IMR-90 (cell line): ENCODE measurements around the gene UNC5B. TPM values are rescaled to one million over a fixed set of nuclear protein-coding genes. Genes with fewer than 3 reads are reported as not detected.
"Not testable (repeated sequence)": the region's sequence is repeated elsewhere in the genome, so short reads cannot be mapped to it uniquely, and the experiment has no call there.

Source experiments
- ATAC-seq: fragments of 200-7000 bp; cut with Tn5 transposase; 2 replicates; pipeline ENCODE4 v1.9.1; 2020; ENCODE audit warnings: low read depth, mild to moderate bottlenecking, moderate library complexity
- BruUV-seq: library from RNA; stranded (reverse); fragments of 400-500 nt; replicated peaks from 2 replicates; lab custom pipeline; 2021; lab: Mats Ljungman, UMichigan
- CTCF ChIA-PET: fragments of 300-600 bp; formaldehyde crosslinking; extraction: SDS; loops from one replicate; lab custom pipeline; 2021; ENCODE audit warnings: antibody characterized with exemption; lab: Yijun Ruan, JAX
- POLR2A ChIA-PET: fragments of 300-600 bp; sonication (Branson Sonifier 250); formaldehyde crosslinking; loops from one replicate; lab custom pipeline; 2022; ENCODE audit warnings: antibody characterized with exemption; ENCODE audit not compliant: unreplicated experiment; lab: Charles Lee
- DNase-seq: peaks from one replicate; pipeline ENCODE4 v3.0.0; 2013
- H2AFZ ChIP-seq: replicated peaks from 2 replicates; pipeline ENCODE3; 2013; ENCODE audit warnings: low read length, mild to moderate bottlenecking; ENCODE audit not compliant: poor library complexity
- H2AK5ac ChIP-seq: 2 replicates; pipeline ENCODE4 v1.6.1; 2013; ENCODE audit warnings: low read depth, low read length, inconsistent platforms
- H2AK9ac ChIP-seq: replicated peaks from 2 replicates; pipeline ENCODE3; 2013; ENCODE audit warnings: mild to moderate bottlenecking, low read depth, low read length, moderate library complexity; ENCODE audit not compliant: poor library complexity
- H2BK120ac ChIP-seq: 2 replicates; pipeline ENCODE4 v1.6.1; 2013; ENCODE audit warnings: low read depth, low read length, inconsistent platforms
- H2BK15ac ChIP-seq: 3 replicates; pipeline ENCODE4 v1.6.1; 2013; ENCODE audit warnings: low read depth, low read length, inconsistent platforms
- H2BK20ac ChIP-seq: 2 replicates; pipeline ENCODE4 v1.6.1; 2013; ENCODE audit warnings: low read depth, mild to moderate bottlenecking, inconsistent platforms, low read length, moderate library complexity
- H2BK5ac ChIP-seq: 2 replicates; pipeline ENCODE4 v1.6.1; 2013; ENCODE audit warnings: mild to moderate bottlenecking, low read depth, low read length, inconsistent platforms; ENCODE audit not compliant: poor library complexity, severe bottlenecking
- H3K14ac ChIP-seq: replicated peaks from 2 replicates; pipeline ENCODE4 v1.6.1; 2013; ENCODE audit warnings: low read depth, low read length, inconsistent platforms
- H3K18ac ChIP-seq: 2 replicates; pipeline ENCODE4 v1.6.1; 2013; ENCODE audit warnings: low read depth, low read length, control low read depth
- H3K23ac ChIP-seq: 2 replicates; pipeline ENCODE4 v1.6.1; 2013; ENCODE audit warnings: low read depth, low read length, inconsistent platforms
- H3K27ac ChIP-seq: 2 replicates; pipeline ENCODE4 v1.5.1; 2013; ENCODE audit warnings: mild to moderate bottlenecking, control low read depth, low read length; ENCODE audit not compliant: insufficient read depth
- H3K27me3 ChIP-seq: 2 replicates; pipeline ENCODE4 v1.6.1; 2013; ENCODE audit warnings: low read length; ENCODE audit not compliant: control insufficient read depth, insufficient read depth
- H3K36me3 ChIP-seq: 2 replicates; pipeline ENCODE4 v1.6.1; 2013; ENCODE audit warnings: low read length, mixed read lengths; ENCODE audit not compliant: control insufficient read depth, insufficient read depth
- H3K4ac ChIP-seq: 2 replicates; pipeline ENCODE4 v1.6.1; 2013; ENCODE audit warnings: low read depth, low read length, inconsistent platforms
- H3K4me1 ChIP-seq: 2 replicates; pipeline ENCODE4 v1.6.1; 2013; ENCODE audit warnings: low read length, mixed read lengths; ENCODE audit not compliant: control insufficient read depth, insufficient read depth
- H3K4me2 ChIP-seq: 2 replicates; pipeline ENCODE4 v1.6.1; 2013; ENCODE audit warnings: low read depth, mild to moderate bottlenecking, control low read depth, low read length, moderate library complexity
- H3K4me3 ChIP-seq: 2 replicates; pipeline ENCODE4 v1.5.1; 2013; ENCODE audit warnings: low read depth, mild to moderate bottlenecking, control low read depth, low read length, moderate library complexity; ENCODE audit not compliant: insufficient read depth
- H3K56ac ChIP-seq: 2 replicates; pipeline ENCODE4 v1.6.1; 2013; ENCODE audit warnings: low read length, inconsistent platforms; ENCODE audit not compliant: insufficient read depth; ENCODE audit errors: extremely low read depth
- H3K79me1 ChIP-seq, 2 experiments: 2 replicates each; pipeline ENCODE4 v1.6.1; 2013; ENCODE audit warnings: low read length in 2 of 2, inconsistent platforms in 1 of 2, low read depth in 1 of 2
- H3K9ac ChIP-seq: 2 replicates; pipeline ENCODE4 v1.6.1; 2013; ENCODE audit warnings: low read depth, low read length, control low read depth
- H3K9me1 ChIP-seq: 2 replicates; pipeline ENCODE4 v1.6.1; 2013; ENCODE audit warnings: low read length, inconsistent platforms; ENCODE audit not compliant: insufficient read depth
- H3K9me3 ChIP-seq: 2 replicates; pipeline ENCODE4 v1.6.1; 2013; ENCODE audit warnings: low read length; ENCODE audit not compliant: control insufficient read depth, insufficient read depth
- H4K20me1 ChIP-seq: 2 replicates; pipeline ENCODE4 v1.6.1; 2013; ENCODE audit warnings: low read length, inconsistent platforms; ENCODE audit not compliant: insufficient read depth
- H4K5ac ChIP-seq: 2 replicates; pipeline ENCODE4 v1.6.1; 2013; ENCODE audit warnings: mild to moderate bottlenecking, low read depth, low read length, control low read depth
- H4K8ac ChIP-seq, 2 experiments: 2 replicates each; pipeline ENCODE4 v1.6.1; 2013; ENCODE audit warnings: low read depth in 2 of 2, low read length in 2 of 2, control low read depth in 1 of 2, inconsistent platforms in 1 of 2
- H4K91ac ChIP-seq: 2 replicates; pipeline ENCODE4 v1.6.1; 2013; ENCODE audit warnings: low read depth, low read length, inconsistent platforms; ENCODE audit not compliant: insufficient read depth
- CEBPB ChIP-seq: IDR thresholded peaks from 2 replicates; pipeline ENCODE4 v1.6.1; 2012; ENCODE audit warnings: low read depth, low read length, improper control_type of control experiment
- SMC3 ChIP-seq: fragments of 150-350 bp; IDR thresholded peaks from 2 replicates; pipeline ENCODE4 v1.6.1; 2016; ENCODE audit warnings: low read depth, mild to moderate bottlenecking, antibody characterized with exemption, low read length, moderate library complexity
- WGBS, 2 experiments: methylation state at CpG; one replicate each; pipeline versions ENCODE4 v1.1.5 to v1.1.7; 2013; ENCODE audit warnings: missing lambda C conversion rate in 2 of 2; ENCODE audit not compliant: insufficient read length in 1 of 2; ENCODE audit errors: extremely low coverage in 2 of 2; 5-methylcytosine and 5-hydroxymethylcytosine counted together
- dilution Hi-C: fragments of 300-500 bp; cut with HindIII; formaldehyde crosslinking; loops from one replicate; pipeline ENCODE4 v1.14.3; 2018; ENCODE audit warnings: low sequenced_read_pairs; ENCODE audit not compliant: unreplicated experiment
- in situ Hi-C: fragments of 300-500 bp; cut with MboI; formaldehyde crosslinking; loops from 3 replicates; pipeline ENCODE4 v1.14.3; 2019; ENCODE audit warnings: low sequenced_read_pairs, inconsistent platforms, mixed read lengths
- intact Hi-C: fragments of 100-400 bp; cut with micrococcal nuclease; formaldehyde crosslinking; loops from 2 replicates; pipeline ENCODE4 v1.10.0; 2022
- polyA plus RNA-seq, 3 experiments: library from polyadenylated mRNA; depleted of rRNA; stranded (reverse); fragments of >200 nt; gene quantifications; 2 replicates each; pipeline ENCODE4 v1.2.3, GENCODE V29; 2012; ENCODE audit warnings: low replicate concordance in 1 of 3
- total RNA-seq: library from RNA; depleted of rRNA; stranded (reverse); fragments of >200 nt; gene quantifications from 2 replicates; pipeline ENCODE4 v1.2.3, GENCODE V29; 2012
- TF ChIP-seq, protein P1 (sequence below): fragments of 150-350 bp; IDR thresholded peaks from 2 replicates; pipeline ENCODE4 v1.6.1; 2016; ENCODE audit warnings: low read depth, mild to moderate bottlenecking, low read length, moderate library complexity, borderline replicate concordance

The UNC5B gene
- total and polyA plus RNA-seq, 2 of the 4 experiments (the other 2 are of a cell fraction), result 1.6 to 4.2 TPM

GRCh38 chr10:71218651-71219050 is 6.3 kb downstream of the UNC5B start (continued):
- TF ChIP-seq, protein P1, sequence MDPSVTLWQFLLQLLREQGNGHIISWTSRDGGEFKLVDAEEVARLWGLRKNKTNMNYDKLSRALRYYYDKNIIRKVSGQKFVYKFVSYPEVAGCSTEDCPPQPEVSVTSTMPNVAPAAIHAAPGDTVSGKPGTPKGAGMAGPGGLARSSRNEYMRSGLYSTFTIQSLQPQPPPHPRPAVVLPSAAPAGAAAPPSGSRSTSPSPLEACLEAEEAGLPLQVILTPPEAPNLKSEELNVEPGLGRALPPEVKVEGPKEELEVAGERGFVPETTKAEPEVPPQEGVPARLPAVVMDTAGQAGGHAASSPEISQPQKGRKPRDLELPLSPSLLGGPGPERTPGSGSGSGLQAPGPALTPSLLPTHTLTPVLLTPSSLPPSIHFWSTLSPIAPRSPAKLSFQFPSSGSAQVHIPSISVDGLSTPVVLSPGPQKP, result no peak
- no peak for TF ChIP-seq SMC3
- TF ChIP-seq CEBPB, result no peak

- H4K5ac ChIP-seq, DNase-seq, H3K4ac ChIP-seq, H3K27ac ChIP-seq, POLR2A ChIA-PET, H3K18ac ChIP-seq, H3K56ac ChIP-seq, in situ Hi-C loops, H2BK120ac ChIP-seq, H3K23ac ChIP-seq, H3K36me3 ChIP-seq, H3K9ac ChIP-seq, H2BK20ac ChIP-seq, ATAC-seq, H4K8ac ChIP-seq, H3K14ac ChIP-seq, BruUV-seq, H2BK5ac ChIP-seq, H4K91ac ChIP-seq, H3K4me2 ChIP-seq, CTCF ChIA-PET, H3K27me3 ChIP-seq, dilution Hi-C loops, H2AK5ac ChIP-seq, H3K9me3 ChIP-seq, H2AK9ac ChIP-seq, H2AFZ ChIP-seq, H3K4me3 ChIP-seq, H2BK15ac ChIP-seq: not testable (repeated sequence)
- peaks cover 22 to 52% of the 10 kb centered on the region in 2 experiments; a peak in 3 of 4 replicates for H3K79me1 ChIP-seq
- peaks cover 23% of the 10 kb centered on the region for H3K4me1 ChIP-seq
- 40% methylated on average over 1 of the region's 7 CpGs; no CpG with 5 or more reads in 1 of the 2 experiments for WGBS, 2 experiments
- H3K9me1 ChIP-seq, result peaks cover 15% of the 10 kb centered on the region; the same call in 1 of the 2 replicates
- intact Hi-C loops, result loop anchor here (10.0 kb wide), 1 partner anchor 405 kb away; the partner anchor contains the start of gene SGPL1
- peaks cover 49% of the 10 kb centered on the region; the same call in 1 of the 2 replicates for H4K20me1 ChIP-seq
Measured at GRCh38 chr10:71219236-71219917, 7.0 kb downstream of the UNC5B start.
